ENCODE data around the gene GMDS.

Gene GMDS

GRCh38 chr6:1716396-1716795 lies 529.0 kb downstream of the GMDS start:
- Mint-ChIP-seq H3K27ac (no peak overlapping the region), H3K27me3 (ENCODE audit: low read depth) (no peaks in the 10 kb centered on the region), H3K9me3 (no peaks in the 10 kb centered on the region), H3K4me1 (ENCODE audit: low read depth) (no peaks in the 10 kb centered on the region), H3K36me3 (ENCODE audit: low read depth) (no peaks in the 10 kb centered on the region), H3K4me3 (no peak overlapping the region)

DNA sequence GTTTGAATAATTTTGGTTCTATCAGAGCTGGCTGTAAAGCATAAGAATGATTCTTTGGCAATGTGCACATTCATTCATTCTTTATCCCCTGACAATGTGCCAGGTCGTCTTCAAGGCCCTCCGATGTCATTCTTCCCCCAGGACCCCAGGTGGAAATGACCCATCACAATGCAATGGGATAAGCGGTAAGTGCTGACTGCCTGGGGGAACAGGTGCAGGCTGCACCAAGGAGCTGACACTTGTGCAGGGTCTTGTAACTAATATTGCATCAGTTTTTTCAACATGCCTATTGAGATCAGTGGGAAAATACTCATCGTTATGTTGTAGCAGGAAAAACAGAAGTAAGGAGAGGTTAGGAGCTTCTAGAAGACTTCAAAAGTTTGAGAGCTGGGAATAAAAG lies 530.1 kb downstream of the GMDS start:
- H3K36me3 Mint-ChIP-seq (ENCODE audit: low read depth) = no peaks in the 10 kb centered on the region
- no peak overlapping the region for H3K4me3 Mint-ChIP-seq
- H3K27ac Mint-ChIP-seq = no peak overlapping the region
- no peaks in the 10 kb centered on the region for H3K9me3 Mint-ChIP-seq
- no peaks in the 10 kb centered on the region for H3K4me1 Mint-ChIP-seq (ENCODE audit: low read depth)
- no peaks in the 10 kb centered on the region for H3K27me3 Mint-ChIP-seq (ENCODE audit: low read depth)

- Mint-ChIP-seq H3K27me3 (ENCODE audit: low read depth) (no peaks in the 10 kb centered on the region), H3K27ac (no peak overlapping the region), H3K36me3 (ENCODE audit: low read depth) (no peaks in the 10 kb centered on the region), H3K4me3 (no peak overlapping the region), H3K9me3 (no peaks in the 10 kb centered on the region), H3K4me1 (ENCODE audit: low read depth) (no peaks in the 10 kb centered on the region)
Measured at GRCh38 chr6:1714654-1715053, 530.8 kb downstream of the GMDS start.

DNA sequence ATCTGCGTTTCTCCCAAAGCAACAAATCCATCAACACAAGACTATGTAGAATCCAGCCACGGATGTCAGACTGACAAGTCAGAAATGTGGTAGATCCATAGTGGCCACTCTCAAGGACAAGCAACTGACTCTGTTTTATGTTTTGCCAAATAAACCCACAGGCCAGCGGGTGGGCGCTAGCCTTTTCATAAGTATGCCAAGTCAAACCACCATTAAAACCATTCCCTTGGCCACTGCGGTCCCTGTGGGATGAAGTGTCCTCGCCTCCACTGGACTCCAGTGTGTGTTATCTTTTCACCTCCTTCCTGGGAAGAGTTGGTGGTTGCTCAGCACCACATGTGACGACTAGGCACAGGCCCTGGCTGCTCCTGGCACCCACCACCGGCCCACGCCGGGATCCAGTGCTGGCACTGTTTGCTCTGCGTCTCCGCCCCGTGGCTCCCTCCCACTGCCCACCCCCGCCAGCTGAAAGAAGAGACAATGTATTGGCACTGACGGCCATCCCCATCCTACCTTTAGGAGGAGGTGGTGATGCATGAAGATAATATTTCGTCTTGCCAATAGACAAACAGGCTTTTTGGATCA lies 532.3 kb downstream of the GMDS start:
- no peaks in the 10 kb centered on the region for H3K4me1 Mint-ChIP-seq (ENCODE audit: low read depth)
- no peak overlapping the region for H3K27ac Mint-ChIP-seq
- H3K4me3 Mint-ChIP-seq = no peak overlapping the region
- H3K27me3 Mint-ChIP-seq (ENCODE audit: low read depth) = no peaks in the 10 kb centered on the region
- H3K9me3 Mint-ChIP-seq = no peaks in the 10 kb centered on the region
- no peaks in the 10 kb centered on the region for H3K36me3 Mint-ChIP-seq (ENCODE audit: low read depth)

DNA sequence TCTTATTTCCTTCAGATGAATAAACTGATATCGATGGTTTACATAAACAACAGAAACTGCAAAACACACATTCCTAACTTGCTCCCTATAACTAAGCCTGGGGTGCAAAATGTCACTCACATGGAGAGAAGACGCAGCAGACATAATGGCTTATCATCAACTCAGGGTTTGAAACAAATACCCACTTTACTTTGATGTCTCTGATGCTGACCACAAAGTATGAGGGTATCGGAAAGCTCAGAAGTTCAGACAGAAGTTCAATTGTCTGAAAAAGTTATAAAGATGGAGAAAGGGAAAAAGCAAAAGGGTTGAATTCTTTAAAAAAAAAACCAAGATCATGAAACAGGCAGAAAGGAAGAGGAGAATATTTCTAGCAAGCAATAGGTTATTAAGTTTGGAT lies 533.0 kb downstream of the GMDS start:
- Mint-ChIP-seq H3K4me1 (ENCODE audit: low read depth) (no peaks in the 10 kb centered on the region), H3K27ac (no peak overlapping the region), H3K36me3 (ENCODE audit: low read depth) (no peaks in the 10 kb centered on the region), H3K27me3 (ENCODE audit: low read depth) (no peaks in the 10 kb centered on the region), H3K9me3 (no peaks in the 10 kb centered on the region), H3K4me3 (no peak overlapping the region)

- Mint-ChIP-seq H3K4me1 (ENCODE audit: low read depth) (no peaks in the 10 kb centered on the region), H3K27ac (no peak overlapping the region), H3K4me3 (no peak overlapping the region), H3K36me3 (ENCODE audit: low read depth) (no peaks in the 10 kb centered on the region), H3K9me3 (no peaks in the 10 kb centered on the region), H3K27me3 (ENCODE audit: low read depth) (no peaks in the 10 kb centered on the region)
Measured at GRCh38 chr6:1711136-1711535, 534.3 kb downstream of the GMDS start.

GRCh38 chr6:1709234-1709641 lies 536.2 kb downstream of the GMDS start:
- Mint-ChIP-seq H3K4me1 (ENCODE audit: low read depth) (no peaks in the 10 kb centered on the region), H3K27me3 (ENCODE audit: low read depth) (no peaks in the 10 kb centered on the region), H3K4me3 (no peak overlapping the region), H3K36me3 (ENCODE audit: low read depth) (no peaks in the 10 kb centered on the region), H3K9me3 (no peaks in the 10 kb centered on the region), H3K27ac (no peak overlapping the region)

DNA sequence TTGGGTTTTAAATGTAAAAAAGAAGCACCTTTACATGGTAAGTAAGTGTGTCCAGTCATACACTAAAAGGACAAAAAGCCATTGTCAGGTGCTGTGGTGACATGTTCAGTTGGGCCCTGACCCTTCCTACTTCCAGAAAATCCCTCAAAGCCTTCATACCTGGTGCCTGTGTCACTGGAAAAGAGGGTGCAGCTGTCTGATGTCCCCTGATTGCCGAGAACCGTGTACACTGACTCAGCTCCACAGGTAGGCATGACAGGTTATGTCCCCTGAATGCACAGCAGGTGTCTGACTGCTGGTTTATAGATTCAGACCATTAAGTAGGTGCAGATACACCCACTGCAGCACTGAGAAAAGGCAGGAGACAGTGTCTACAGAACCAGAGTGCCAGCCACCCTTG lies 536.6 kb downstream of the GMDS start:
- Mint-ChIP-seq H3K36me3 (ENCODE audit: low read depth) (no peaks in the 10 kb centered on the region), H3K4me3 (no peak overlapping the region), H3K4me1 (ENCODE audit: low read depth) (no peaks in the 10 kb centered on the region), H3K27me3 (ENCODE audit: low read depth) (no peaks in the 10 kb centered on the region), H3K27ac (no peak overlapping the region), H3K9me3 (no peaks in the 10 kb centered on the region)

DNA sequence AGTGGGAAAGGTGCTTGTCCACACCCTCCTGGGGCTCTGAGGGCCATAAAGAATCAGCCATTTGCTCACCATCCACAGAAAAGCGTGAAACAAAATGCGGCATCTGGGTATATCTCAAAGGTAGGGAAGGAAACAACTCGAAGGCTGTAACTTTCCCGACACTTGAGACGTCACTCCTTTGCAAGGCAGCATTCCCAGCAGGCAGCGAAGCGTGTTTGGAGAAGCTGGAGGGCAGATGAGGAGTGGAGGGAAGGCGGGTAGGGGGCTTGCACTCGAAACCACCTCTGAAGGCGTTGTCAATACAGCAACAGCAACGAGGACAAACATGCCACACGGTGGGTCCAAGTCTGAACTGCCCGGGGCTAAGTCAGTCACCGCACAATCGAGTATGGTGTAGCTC lies 537.3 kb downstream of the GMDS start:
- Mint-ChIP-seq H3K4me1 (ENCODE audit: low read depth) (no peaks in the 10 kb centered on the region), H3K36me3 (ENCODE audit: low read depth) (no peaks in the 10 kb centered on the region), H3K27me3 (ENCODE audit: low read depth) (no peaks in the 10 kb centered on the region), H3K9me3 (no peaks in the 10 kb centered on the region), H3K27ac (no peak overlapping the region), H3K4me3 (no peak overlapping the region)

- H3K4me3 Mint-ChIP-seq = no peak overlapping the region
- no peaks in the 10 kb centered on the region for H3K36me3 Mint-ChIP-seq (ENCODE audit: low read depth)
- H3K27ac Mint-ChIP-seq = no peak overlapping the region
- H3K9me3 Mint-ChIP-seq = no peaks in the 10 kb centered on the region
- no peaks in the 10 kb centered on the region for H3K27me3 Mint-ChIP-seq (ENCODE audit: low read depth)
- no peaks in the 10 kb centered on the region for H3K4me1 Mint-ChIP-seq (ENCODE audit: low read depth)
Measured at GRCh38 chr6:1705630-1706029, 539.8 kb downstream of the GMDS start.

DNA sequence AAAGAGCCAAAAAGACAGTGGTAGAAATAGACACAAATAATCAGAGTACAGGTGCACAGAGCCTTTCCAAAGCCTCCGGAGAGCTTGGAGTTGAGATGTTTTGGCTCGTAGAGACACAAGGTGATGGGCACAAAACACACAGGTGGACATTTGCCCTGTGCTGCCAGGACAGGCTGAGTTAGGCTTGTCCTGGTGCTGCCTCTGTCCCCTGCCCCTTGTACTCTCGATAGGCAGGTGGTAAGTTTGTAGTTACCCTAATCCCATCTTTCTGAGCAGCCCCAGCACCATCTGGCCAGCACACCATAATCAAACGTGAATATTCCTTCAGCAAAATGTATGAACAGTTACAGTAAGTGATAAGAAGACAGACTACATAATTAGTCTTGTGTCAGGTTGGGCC lies 540.2 kb downstream of the GMDS start:
- Mint-ChIP-seq H3K27me3 (ENCODE audit: low read depth) (no peaks in the 10 kb centered on the region), H3K9me3 (no peaks in the 10 kb centered on the region), H3K4me3 (no peak overlapping the region), H3K27ac (no peak overlapping the region), H3K4me1 (ENCODE audit: low read depth) (no peaks in the 10 kb centered on the region), H3K36me3 (ENCODE audit: low read depth) (no peaks in the 10 kb centered on the region)

DNA sequence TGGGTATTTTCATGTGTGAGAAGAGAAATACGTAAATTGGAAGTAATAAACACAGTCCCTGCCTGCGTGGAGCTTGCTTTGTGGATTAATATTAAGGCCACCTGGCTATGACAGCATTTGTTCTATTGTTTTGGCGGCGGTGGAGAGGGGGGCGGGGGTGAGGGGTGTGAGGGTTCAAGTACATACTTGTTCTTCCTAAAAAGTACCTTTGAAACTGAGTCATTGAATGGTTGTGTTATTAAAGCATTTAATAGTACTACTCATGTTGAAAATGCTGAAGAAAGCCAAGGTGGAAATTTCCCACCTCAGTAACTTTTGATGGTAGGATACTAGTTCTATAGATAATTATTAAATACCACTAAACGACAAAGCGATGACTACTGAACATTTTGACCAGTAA lies 540.7 kb downstream of the GMDS start:
- no peak overlapping the region for H3K27ac Mint-ChIP-seq
- no peaks in the 10 kb centered on the region for H3K36me3 Mint-ChIP-seq (ENCODE audit: low read depth)
- no peaks in the 10 kb centered on the region for H3K9me3 Mint-ChIP-seq
- no peaks in the 10 kb centered on the region for H3K4me1 Mint-ChIP-seq (ENCODE audit: low read depth)
- H3K27me3 Mint-ChIP-seq (ENCODE audit: low read depth) = no peaks in the 10 kb centered on the region
- no peak overlapping the region for H3K4me3 Mint-ChIP-seq

- H3K9me3 Mint-ChIP-seq = no peaks in the 10 kb centered on the region
- no peaks in the 10 kb centered on the region for H3K4me1 Mint-ChIP-seq (ENCODE audit: low read depth)
- H3K27ac Mint-ChIP-seq = no peak overlapping the region
- no peak overlapping the region for H3K4me3 Mint-ChIP-seq
- H3K36me3 Mint-ChIP-seq (ENCODE audit: low read depth) = no peaks in the 10 kb centered on the region
- H3K27me3 Mint-ChIP-seq (ENCODE audit: low read depth) = no peaks in the 10 kb centered on the region
Measured at GRCh38 chr6:1703923-1704322, 541.5 kb downstream of the GMDS start.

DNA sequence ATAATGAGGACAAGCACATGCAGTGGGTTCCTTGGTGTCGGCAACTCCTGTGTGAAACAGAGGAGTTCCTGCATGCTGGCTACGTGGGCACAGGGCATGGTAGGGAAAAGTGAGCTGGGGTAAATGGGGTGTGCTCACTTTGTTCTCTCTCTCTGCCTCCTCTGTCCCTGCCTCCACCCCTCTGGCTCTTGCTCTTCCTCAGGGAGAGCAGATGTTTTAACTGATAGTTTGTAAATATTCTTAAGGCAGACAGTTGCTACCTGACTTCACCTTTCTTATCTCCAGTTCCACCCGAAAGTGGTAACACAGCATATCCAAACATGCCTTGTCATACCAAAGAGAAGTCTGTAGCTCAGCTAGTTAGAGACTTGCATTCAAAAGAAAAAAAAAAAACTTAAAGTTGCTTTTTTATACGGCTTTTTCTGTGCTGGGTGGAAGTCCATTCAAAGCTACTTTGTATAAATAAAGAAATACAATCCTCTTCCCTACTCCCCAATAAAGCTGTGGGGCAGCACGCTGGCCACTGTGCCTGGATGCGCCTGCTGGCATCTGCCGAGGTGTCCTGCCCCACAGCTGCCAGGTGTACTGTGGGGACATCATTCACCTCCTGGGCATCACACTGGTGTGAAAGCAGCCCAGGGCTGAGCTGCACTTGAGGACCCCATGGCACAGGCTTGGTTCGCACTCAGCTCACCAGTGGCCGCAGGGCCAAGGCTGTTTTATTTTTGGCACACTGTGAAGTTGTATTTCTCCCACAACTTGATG lies 542.1 kb downstream of the GMDS start:
- Mint-ChIP-seq H3K36me3 (ENCODE audit: low read depth) (no peaks in the 10 kb centered on the region), H3K9me3 (no peaks in the 10 kb centered on the region), H3K27me3 (ENCODE audit: low read depth) (no peaks in the 10 kb centered on the region), H3K27ac (no peak overlapping the region), H3K4me3 (no peak overlapping the region), H3K4me1 (ENCODE audit: low read depth) (no peaks in the 10 kb centered on the region)

GRCh38 chr6:1702580-1703051 lies 542.8 kb downstream of the GMDS start:
- H3K27ac Mint-ChIP-seq = no peak overlapping the region
- no peak overlapping the region for H3K4me3 Mint-ChIP-seq
- no peaks in the 10 kb centered on the region for H3K36me3 Mint-ChIP-seq (ENCODE audit: low read depth)
- no peaks in the 10 kb centered on the region for H3K27me3 Mint-ChIP-seq (ENCODE audit: low read depth)
- H3K9me3 Mint-ChIP-seq = no peaks in the 10 kb centered on the region
- H3K4me1 Mint-ChIP-seq (ENCODE audit: low read depth) = no peaks in the 10 kb centered on the region
